OCI-LY3 (cell line): ENCODE measurements around the gene LPCAT3.

Experiments
- H2AFZ ChIP-seq: fragments of 200-600, 300-600 bp; shearing (Covaris generic); 2 replicates; pipeline ENCODE4 v1.6.0; 2014; ENCODE audit warnings: antibody characterized with exemption, low read depth, low read length
- H3K27ac ChIP-seq: fragments of 200-600, 300-600 bp; sonication (generic); 2 replicates; pipeline ENCODE4 v1.5.1; 2014; ENCODE audit warnings: mild to moderate bottlenecking, low read length, moderate library complexity, mixed read lengths
- H3K27me3 ChIP-seq: fragments of 200-600, 300-600 bp; sonication (generic); 2 replicates; pipeline ENCODE4 v1.6.1; 2014; ENCODE audit warnings: low read depth, low read length, mixed read lengths
- H3K36me3 ChIP-seq: fragments of 200-600, 300-600 bp; sonication (generic); replicated peaks from 2 replicates; pipeline ENCODE3; 2014; ENCODE audit warnings: low read depth, low read length, mixed read lengths
- H3K4me1 ChIP-seq: fragments of 300-600, 200-600 bp; sonication (generic); 2 replicates; pipeline ENCODE4 v1.6.1; 2014; ENCODE audit warnings: low read length, mixed read lengths
- H3K4me2 ChIP-seq: fragments of 200-600, 300-600 bp; sonication (generic); 2 replicates; pipeline ENCODE4 v1.6.1; 2014; ENCODE audit warnings: low read length, mixed read lengths
- H3K4me3 ChIP-seq: fragments of 300-600, 200-600 bp; sonication (generic); 2 replicates; pipeline ENCODE4 v1.5.1; 2014; ENCODE audit warnings: antibody characterized with exemption, mild to moderate bottlenecking, low read length, moderate library complexity
- H3K79me2 ChIP-seq: fragments of 300-600, 200-600 bp; shearing (Covaris generic); 2 replicates; pipeline ENCODE4 v1.6.1; 2014; ENCODE audit warnings: mild to moderate bottlenecking, low read length, mixed read lengths
- H3K9ac ChIP-seq: fragments of 300-600, 200-600 bp; shearing (Covaris generic); 2 replicates; pipeline ENCODE4 v1.6.0; 2014; ENCODE audit warnings: mild to moderate bottlenecking, low read length, moderate library complexity
- H3K9me3 ChIP-seq: fragments of 200-600, 300-600 bp; shearing (Covaris generic); 2 replicates; pipeline ENCODE4 v1.6.1; 2014; ENCODE audit warnings: low read length, mixed read lengths; ENCODE audit not compliant: insufficient read depth
- H4K20me1 ChIP-seq: fragments of 200-600, 300-600 bp; sonication (generic); 2 replicates; pipeline ENCODE4 v1.6.1; 2016; ENCODE audit warnings: low read length, mixed read lengths; ENCODE audit not compliant: insufficient read depth
- CTCF ChIP-seq: fragments of 200-600, 300-600 bp; sonication (generic); IDR thresholded peaks from 2 replicates; pipeline ENCODE4 v1.5.1; 2014; ENCODE audit warnings: antibody characterized with exemption, low read length, low read depth
- EZH2phosphoT487 ChIP-seq: fragments of 200-600 bp; shearing (Covaris generic); IDR thresholded peaks from 2 replicates; pipeline ENCODE4 v1.6.1; 2018; ENCODE audit warnings: antibody characterized with exemption, mixed run types, low read depth

The LPCAT3 gene

GRCh38 chr12:6932766-6933165 lies 85.5 kb downstream of the LPCAT3 start:
- H3K79me2 ChIP-seq, result peaks cover 52% of the 10 kb centered on the region
- no peak overlapping the region for H3K27ac ChIP-seq
- no peaks in the 10 kb centered on the region for H3K9me3 ChIP-seq
- H3K4me2 ChIP-seq, result no peak overlapping the region
- H3K4me3 ChIP-seq, result no peak overlapping the region
- no peaks in the 10 kb centered on the region for H4K20me1 ChIP-seq
- peaks cover 13% of the 10 kb centered on the region for H3K36me3 ChIP-seq
- H2AFZ ChIP-seq, result no peak overlapping the region
- no peaks in the 10 kb centered on the region for H3K27me3 ChIP-seq
- TF ChIP-seq EZH2phosphoT487, result no peak
- TF ChIP-seq CTCF, result no peak
- no peak overlapping the region for H3K9ac ChIP-seq
- peaks cover 18% of the 10 kb centered on the region for H3K4me1 ChIP-seq

- TF ChIP-seq CTCF (no peak), EZH2phosphoT487 (no peak)
- Histone ChIP-seq H3K9me3 (no peaks in the 10 kb centered on the region), H3K27me3 (no peaks in the 10 kb centered on the region), H3K4me1 (peaks cover 17% of the 10 kb centered on the region), H3K27ac (no peak overlapping the region), H2AFZ (no peak overlapping the region), H3K79me2 (peaks cover 42% of the 10 kb centered on the region), H3K36me3 (peaks cover 6% of the 10 kb centered on the region), H4K20me1 (no peaks in the 10 kb centered on the region), H3K4me2 (peak overlapping the region; percentile 94), H3K4me3 (peak overlapping the region; percentile 100; the same call in 1 of the 2 replicates), H3K9ac (no peak overlapping the region)
Measured at GRCh38 chr12:6929466-6930452, 88.5 kb downstream of the LPCAT3 start.

- peaks cover 25% of the 10 kb centered on the region for H3K4me1 ChIP-seq
- H3K36me3 ChIP-seq, result peaks cover 6% of the 10 kb centered on the region
- H4K20me1 ChIP-seq, result no peaks in the 10 kb centered on the region
- no peaks in the 10 kb centered on the region for H3K9me3 ChIP-seq
- H2AFZ ChIP-seq, result no peak overlapping the region
- peak overlapping the region; percentile 100 for H3K4me3 ChIP-seq
- peak overlapping the region; percentile 91 for H3K9ac ChIP-seq
- TF ChIP-seq EZH2phosphoT487, result no peak
- TF ChIP-seq CTCF, result no peak
- peaks cover 42% of the 10 kb centered on the region for H3K79me2 ChIP-seq
- no peaks in the 10 kb centered on the region for H3K27me3 ChIP-seq
- 0 out of 2 replicates have a peak overlapping the region, but pooled peaks have one; percentile 5 for H3K27ac ChIP-seq
- H3K4me2 ChIP-seq, result peak overlapping the region; percentile 94
Measured at GRCh38 chr12:6928703-6929407, 89.4 kb downstream of the LPCAT3 start.
